ENCODE results near the gene SLC1A4.

The SLC1A4 gene

GRCh38 chr2:65056215-65057053 is 67.2 kb downstream of the SLC1A4 start, which contains the start of gene CEP68:
Gene CEP68 (plus strand): TSS chr2:65056416. CDS start chr2:65069445, 13,029 bp downstream.
- peak; percentile 98 for DNase-seq (ENCODE audit: low spot score)
- no peak for TF ChIP-seq CTCF (IDR thresholded peaks at IDR 0.05; ENCODE audit: extremely low read depth, insufficient read depth, missing control alignments)
- in situ Hi-C loops (cut with MboI; ENCODE audit: low pct_unique_long_range_greater_than_20kb, low sequenced_read_pairs, unreplicated experiment), result loop anchor here (10.0 kb wide), 1 partner anchor 118 kb away; no protein-coding TSS in a partner anchor

- no peak for DNase-seq (ENCODE audit: low spot score)
- in situ Hi-C loops (cut with MboI; ENCODE audit: low pct_unique_long_range_greater_than_20kb, low sequenced_read_pairs, unreplicated experiment), result loop anchor here (10.0 kb wide), 1 partner anchor 118 kb away; no protein-coding TSS in a partner anchor
- no peak for TF ChIP-seq CTCF (IDR thresholded peaks at IDR 0.05; ENCODE audit: extremely low read depth, insufficient read depth, missing control alignments)
Measured at GRCh38 chr2:65057054-65057375, 67.8 kb downstream of the SLC1A4 start.

- peak; percentile 75 for DNase-seq (ENCODE audit: low spot score)
- in situ Hi-C loops (cut with MboI; ENCODE audit: low pct_unique_long_range_greater_than_20kb, low sequenced_read_pairs, unreplicated experiment), result loop anchor here (10.0 kb wide), 1 partner anchor 117 kb away; no protein-coding TSS in a partner anchor
- TF ChIP-seq CTCF (IDR thresholded peaks at IDR 0.05; ENCODE audit: extremely low read depth, insufficient read depth, missing control alignments), result no peak
Measured at GRCh38 chr2:65057391-65058052, 68.3 kb downstream of the SLC1A4 start.

- no peak for TF ChIP-seq CTCF (IDR thresholded peaks at IDR 0.05; ENCODE audit: extremely low read depth, insufficient read depth, missing control alignments)
- peak; percentile 2 for DNase-seq (ENCODE audit: low spot score)
- in situ Hi-C loops (cut with MboI; ENCODE audit: low pct_unique_long_range_greater_than_20kb, low sequenced_read_pairs, unreplicated experiment), result loop anchor here (10.0 kb wide), 1 partner anchor 116 kb away; no protein-coding TSS in a partner anchor
Measured at GRCh38 chr2:65059071-65059470, 69.9 kb downstream of the SLC1A4 start.

GRCh38 chr2:65061146-65061909 is 72.1 kb downstream of the SLC1A4 start:
- peak; percentile 3 for DNase-seq (ENCODE audit: low spot score)
- TF ChIP-seq CTCF (IDR thresholded peaks at IDR 0.05; ENCODE audit: extremely low read depth, insufficient read depth, missing control alignments), result no peak
- in situ Hi-C loops (cut with MboI; ENCODE audit: low pct_unique_long_range_greater_than_20kb, low sequenced_read_pairs, unreplicated experiment), result loop anchor here (10.0 kb wide), 1 partner anchor 503 kb away; no protein-coding TSS in a partner anchor

GRCh38 chr2:65061910-65062339 is 72.7 kb downstream of the SLC1A4 start:
- in situ Hi-C loops (cut with MboI; ENCODE audit: low pct_unique_long_range_greater_than_20kb, low sequenced_read_pairs, unreplicated experiment), result loop anchor here (10.0 kb wide), 1 partner anchor 503 kb away; no protein-coding TSS in a partner anchor
- peak; percentile 2 for DNase-seq (ENCODE audit: low spot score)
- TF ChIP-seq CTCF (IDR thresholded peaks at IDR 0.05; ENCODE audit: extremely low read depth, insufficient read depth, missing control alignments), result no peak
